HUES48 (cell line): Measurements from ENCODE around the gene ATRAID.

Experiments used
- H3K27ac ChIP-seq: one replicate; pipeline ENCODE4 v1.7.0; 2013; ENCODE audit warnings: low read depth, low read length, inconsistent platforms
- H3K27me3 ChIP-seq: 2 replicates; pipeline ENCODE4 v1.6.1; 2013; ENCODE audit warnings: mild to moderate bottlenecking, low read length; ENCODE audit not compliant: control insufficient read depth, insufficient read depth
- H3K36me3 ChIP-seq: 2 replicates; pipeline ENCODE4 v1.6.1; 2013; ENCODE audit warnings: low read length; ENCODE audit not compliant: control insufficient read depth, insufficient read depth
- H3K4me1 ChIP-seq: 2 replicates; pipeline ENCODE4 v1.6.1; 2013; ENCODE audit warnings: mild to moderate bottlenecking, low read length; ENCODE audit not compliant: control insufficient read depth, insufficient read depth
- H3K4me3 ChIP-seq: 2 replicates; pipeline ENCODE4 v1.5.1; 2013; ENCODE audit warnings: mild to moderate bottlenecking, low read depth, low read length
- H3K9ac ChIP-seq: 2 replicates; pipeline ENCODE4 v1.6.1; 2013; ENCODE audit warnings: mild to moderate bottlenecking, low read depth, low read length, moderate library complexity
- H3K9me3 ChIP-seq: 2 replicates; pipeline ENCODE4 v1.6.1; 2013; ENCODE audit warnings: low read length; ENCODE audit not compliant: control insufficient read depth, insufficient read depth

ATRAID gene

GRCh38 chr2:27255660-27256059 is 43.8 kb downstream of the ATRAID start:
- Histone ChIP-seq H3K36me3 (0 out of 2 replicates have a peak, but pooled peaks cover 5% of the 10 kb centered on the region), H3K4me1 (peaks cover 5% of the 10 kb centered on the region; the same call in 1 of the 2 replicates), H3K27ac (no peak overlapping the region), H3K4me3 (no peak overlapping the region), H3K27me3 (peaks cover 18% of the 10 kb centered on the region), H3K9me3 (no peaks in the 10 kb centered on the region), H3K9ac (no peak overlapping the region)

DNA sequence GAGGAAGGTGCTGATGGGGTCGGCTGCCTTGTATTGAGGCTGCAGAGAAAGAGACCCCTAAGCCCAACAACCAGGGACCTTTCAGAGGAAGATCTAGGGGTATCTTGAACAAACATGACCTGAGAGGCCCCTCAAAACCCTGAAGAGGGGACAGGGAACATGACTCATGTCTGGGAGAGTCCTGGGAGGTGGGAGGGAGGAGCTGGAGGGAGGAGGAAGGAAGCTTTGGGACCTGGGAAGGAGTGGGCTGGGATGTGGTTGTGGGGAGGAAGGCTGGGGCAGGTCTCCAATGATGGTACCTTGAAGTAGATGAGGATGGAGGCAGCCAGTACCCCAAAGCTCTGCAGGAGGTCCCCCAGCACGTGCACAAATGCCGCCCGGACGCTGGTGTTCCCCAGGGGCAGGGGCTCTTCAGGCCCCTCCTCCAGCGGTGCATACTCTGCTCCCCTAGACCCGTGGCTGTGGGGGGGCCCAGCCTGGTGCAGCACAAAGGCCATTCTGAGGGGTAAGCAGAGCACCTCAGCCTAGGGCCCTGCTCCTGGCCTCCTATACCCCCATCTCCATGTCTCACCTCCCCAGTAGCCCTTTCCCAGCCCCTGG is 45.1 kb downstream of the ATRAID start:
- Histone ChIP-seq H3K36me3 (0 out of 2 replicates have a peak, but pooled peaks cover 5% of the 10 kb centered on the region), H3K9ac (no peak overlapping the region), H3K27me3 (peaks cover 23% of the 10 kb centered on the region), H3K27ac (no peak overlapping the region), H3K9me3 (no peaks in the 10 kb centered on the region), H3K4me1 (peaks cover 8% of the 10 kb centered on the region), H3K4me3 (no peak overlapping the region)

- Histone ChIP-seq H3K36me3 (0 out of 2 replicates have a peak, but pooled peaks cover 5% of the 10 kb centered on the region), H3K27ac (no peak overlapping the region), H3K9me3 (no peaks in the 10 kb centered on the region), H3K4me3 (no peak overlapping the region), H3K4me1 (peaks cover 8% of the 10 kb centered on the region), H3K27me3 (peaks cover 34% of the 10 kb centered on the region), H3K9ac (no peak overlapping the region)
Measured at GRCh38 chr2:27258051-27258450, 46.2 kb downstream of the ATRAID start.

DNA sequence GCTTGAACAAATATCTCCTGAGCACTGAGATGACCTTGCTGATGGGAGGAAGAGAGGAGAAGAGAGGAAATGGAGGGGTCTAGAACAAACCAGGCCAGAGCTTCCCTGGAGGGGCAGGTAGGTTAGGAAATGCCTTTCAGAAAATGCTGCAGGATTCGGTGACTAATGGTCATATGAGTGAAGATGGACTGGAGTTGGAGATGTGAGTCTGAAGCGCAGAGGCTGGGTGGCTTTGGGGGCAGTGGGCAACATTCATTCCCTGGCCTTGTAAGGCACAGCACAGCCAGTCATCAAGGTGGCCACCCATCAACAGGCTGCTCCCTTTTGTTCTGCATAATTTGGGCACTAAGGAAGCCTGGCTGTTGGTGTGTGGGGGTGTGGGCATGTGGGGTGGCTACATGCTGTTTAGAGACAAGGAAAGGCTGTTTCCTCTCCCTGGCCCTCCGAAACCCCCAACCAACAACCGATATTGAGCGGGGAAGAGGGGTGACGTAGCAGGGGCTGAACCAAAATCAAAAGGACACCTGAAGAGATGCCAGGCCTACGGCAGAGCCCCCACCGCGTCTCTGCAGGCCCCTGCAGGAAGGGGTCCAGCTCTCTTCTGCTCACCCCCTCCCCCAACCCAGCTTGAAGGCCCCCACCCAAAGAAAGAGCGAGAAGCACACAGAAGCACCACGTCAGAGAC is 49.5 kb downstream of the ATRAID start:
- Histone ChIP-seq H3K27ac (no peak overlapping the region), H3K9me3 (no peaks in the 10 kb centered on the region), H3K4me1 (peaks cover 21% of the 10 kb centered on the region), H3K27me3 (peaks cover 68% of the 10 kb centered on the region), H3K4me3 (peak overlapping the region; percentile 69), H3K36me3 (no peaks in the 10 kb centered on the region), H3K9ac (no peak overlapping the region)

- Histone ChIP-seq H3K4me1 (peaks cover 21% of the 10 kb centered on the region), H3K27me3 (peaks cover 72% of the 10 kb centered on the region), H3K36me3 (no peaks in the 10 kb centered on the region), H3K9ac (no peak overlapping the region), H3K27ac (no peak overlapping the region), H3K4me3 (peak overlapping the region; percentile 69), H3K9me3 (no peaks in the 10 kb centered on the region)
Measured at GRCh38 chr2:27261926-27262298, 50.1 kb downstream of the ATRAID start.

- H3K9ac ChIP-seq, result no peak within 1 kb of the TSS; the same call in 1 of the 2 replicates
- no peaks in the 10 kb centered on the region for H3K36me3 ChIP-seq
- H3K4me3 ChIP-seq, result peak within 1 kb of the TSS; percentile 69
- no peaks in the 10 kb centered on the region for H3K9me3 ChIP-seq
- no peak within 1 kb of the TSS for H3K27ac ChIP-seq
- peaks cover 75% of the 10 kb centered on the region for H3K27me3 ChIP-seq
- H3K4me1 ChIP-seq, result peaks cover 21% of the 10 kb centered on the region
Measured at GRCh38 chr2:27262379-27263286, 50.8 kb downstream of the ATRAID start, which contains the start of gene SLC30A3. SLC30A3 (minus strand) TSS chr2:27263047; CDS start chr2:27262906, 141 bp downstream.

- no peak overlapping the region for H3K27ac ChIP-seq
- no peak overlapping the region for H3K9ac ChIP-seq
- H3K9me3 ChIP-seq, result no peaks in the 10 kb centered on the region
- peaks cover 75% of the 10 kb centered on the region for H3K27me3 ChIP-seq
- no peaks in the 10 kb centered on the region for H3K36me3 ChIP-seq
- H3K4me3 ChIP-seq, result peak overlapping the region; percentile 69
- H3K4me1 ChIP-seq, result peaks cover 21% of the 10 kb centered on the region
Measured at GRCh38 chr2:27263287-27264252, 51.7 kb downstream of the ATRAID start.

DNA sequence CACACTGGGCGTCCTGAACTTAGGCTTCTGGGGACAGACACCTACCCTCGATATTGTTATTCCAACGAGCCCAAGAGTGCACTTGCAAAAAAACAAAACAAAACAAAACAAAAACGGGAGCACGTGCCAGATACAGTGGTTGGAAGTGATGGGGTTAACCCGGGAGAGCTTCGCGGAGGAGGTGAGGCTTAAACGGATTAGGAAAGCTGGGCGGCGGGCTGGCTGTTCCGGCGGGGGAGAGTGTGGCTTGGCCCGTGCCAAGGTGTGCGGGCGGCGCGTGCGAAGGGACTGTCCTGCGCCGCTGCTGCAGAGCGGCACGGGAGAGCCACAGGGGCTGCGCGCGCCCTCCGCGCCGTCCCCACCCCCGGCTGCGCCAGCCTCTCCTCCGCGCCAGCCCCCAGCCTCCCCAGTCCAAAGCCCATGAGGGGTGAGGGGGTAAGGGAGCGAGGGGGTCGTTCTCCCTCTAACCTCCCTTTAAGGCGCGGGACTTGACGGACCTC is 52.5 kb downstream of the ATRAID start:
- 0 out of 2 replicates have a peak overlapping the region, but pooled peaks have one; percentile 34 for H3K9ac ChIP-seq
- peaks cover 21% of the 10 kb centered on the region for H3K4me1 ChIP-seq
- H3K27ac ChIP-seq, result no peak overlapping the region
- H3K4me3 ChIP-seq, result peak overlapping the region; percentile 69
- no peaks in the 10 kb centered on the region for H3K36me3 ChIP-seq
- peaks cover 75% of the 10 kb centered on the region for H3K27me3 ChIP-seq
- H3K9me3 ChIP-seq, result no peaks in the 10 kb centered on the region

- H3K9ac ChIP-seq, result 0 out of 2 replicates have a peak overlapping the region, but pooled peaks have one; percentile 34
- peak overlapping the region; percentile 69 for H3K4me3 ChIP-seq
Measured at GRCh38 chr2:27264753-27265535, 53.1 kb downstream of the ATRAID start.

More at GRCh38 chr2:27264753-27265535, 53.1 kb downstream of the ATRAID start:
- no peaks in the 10 kb centered on the region for H3K36me3 ChIP-seq
- H3K9me3 ChIP-seq, result no peaks in the 10 kb centered on the region
- peaks cover 21% of the 10 kb centered on the region for H3K4me1 ChIP-seq
- no peak overlapping the region for H3K27ac ChIP-seq
- H3K27me3 ChIP-seq, result peaks cover 72% of the 10 kb centered on the region
